Measurements from ENCODE around the gene DIS3L2.

DIS3L2 gene

GRCh38 chr2:231977430-231977829 lies 15.9 kb downstream of the DIS3L2 start:
- no peak overlapping the region for H3K4me3 ChIP-seq (ENCODE audit: severe bottlenecking)
- H3K27ac ChIP-seq (ENCODE audit: poor library complexity, severe bottlenecking), result no peak overlapping the region
- H3K9me3 ChIP-seq (ENCODE audit: severe bottlenecking), result no peaks in the 10 kb centered on the region
- no peak for TF ChIP-seq CTCF (IDR thresholded peaks at IDR 0.05; ENCODE audit: poor library complexity, severe bottlenecking)
- no peaks in the 10 kb centered on the region for H3K36me3 ChIP-seq (ENCODE audit: low read depth)
- ATAC-seq (ENCODE audit: low read depth), result no peak
- H3K27me3 ChIP-seq (ENCODE audit: insufficient read depth, poor library complexity, severe bottlenecking), result no peaks in the 10 kb centered on the region
- peaks cover 6% of the 10 kb centered on the region for H3K4me1 ChIP-seq (ENCODE audit: insufficient read depth, poor library complexity, severe bottlenecking)
- DNase-seq (ENCODE audit: low spot score), result no peak

GRCh38 chr2:231984992-231985391 lies 23.5 kb downstream of the DIS3L2 start:
- no peak for ATAC-seq (ENCODE audit: low read depth)
- no peak overlapping the region for H3K4me3 ChIP-seq (ENCODE audit: severe bottlenecking)
- no peaks in the 10 kb centered on the region for H3K36me3 ChIP-seq (ENCODE audit: low read depth)
- no peak overlapping the region for H3K27ac ChIP-seq (ENCODE audit: poor library complexity, severe bottlenecking)
- no peak for DNase-seq (ENCODE audit: low spot score)
- H3K4me1 ChIP-seq (ENCODE audit: insufficient read depth, poor library complexity, severe bottlenecking), result no peaks in the 10 kb centered on the region
- H3K27me3 ChIP-seq (ENCODE audit: insufficient read depth, poor library complexity, severe bottlenecking), result no peaks in the 10 kb centered on the region
- H3K9me3 ChIP-seq (ENCODE audit: severe bottlenecking), result no peaks in the 10 kb centered on the region
- TF ChIP-seq CTCF (IDR thresholded peaks at IDR 0.05; ENCODE audit: poor library complexity, severe bottlenecking), result no peak

GRCh38 chr2:231985823-231986261 lies 24.3 kb downstream of the DIS3L2 start:
- Histone ChIP-seq H3K4me1 (ENCODE audit: insufficient read depth, poor library complexity, severe bottlenecking) (no peaks in the 10 kb centered on the region), H3K4me3 (ENCODE audit: severe bottlenecking) (no peak overlapping the region), H3K27me3 (ENCODE audit: insufficient read depth, poor library complexity, severe bottlenecking) (no peaks in the 10 kb centered on the region), H3K9me3 (ENCODE audit: severe bottlenecking) (no peaks in the 10 kb centered on the region), H3K27ac (ENCODE audit: poor library complexity, severe bottlenecking) (no peak overlapping the region), H3K36me3 (ENCODE audit: low read depth) (no peaks in the 10 kb centered on the region)
- no peak for ATAC-seq (ENCODE audit: low read depth)
- DNase-seq (ENCODE audit: low spot score), result no peak
- TF ChIP-seq CTCF (IDR thresholded peaks at IDR 0.05; ENCODE audit: poor library complexity, severe bottlenecking), result no peak

- DNase-seq (ENCODE audit: low spot score) (no peak), ATAC-seq (ENCODE audit: low read depth) (no peak)
- no peak overlapping the region for H3K4me3 ChIP-seq (ENCODE audit: severe bottlenecking)
- no peaks in the 10 kb centered on the region for H3K36me3 ChIP-seq (ENCODE audit: low read depth)
- no peaks in the 10 kb centered on the region for H3K9me3 ChIP-seq (ENCODE audit: severe bottlenecking)
- no peak for TF ChIP-seq CTCF (IDR thresholded peaks at IDR 0.05; ENCODE audit: poor library complexity, severe bottlenecking)
- no peak overlapping the region for H3K27ac ChIP-seq (ENCODE audit: poor library complexity, severe bottlenecking)
- H3K27me3 ChIP-seq (ENCODE audit: insufficient read depth, poor library complexity, severe bottlenecking), result no peaks in the 10 kb centered on the region
- peaks cover 9% of the 10 kb centered on the region for H3K4me1 ChIP-seq (ENCODE audit: insufficient read depth, poor library complexity, severe bottlenecking)
Observed at GRCh38 chr2:231987124-231987727, 25.7 kb downstream of the DIS3L2 start.

GRCh38 chr2:231988179-231988866 lies 26.8 kb downstream of the DIS3L2 start:
- H3K27ac ChIP-seq (ENCODE audit: poor library complexity, severe bottlenecking), result no peak overlapping the region
- no peaks in the 10 kb centered on the region for H3K27me3 ChIP-seq (ENCODE audit: insufficient read depth, poor library complexity, severe bottlenecking)
- no peak for ATAC-seq (ENCODE audit: low read depth)
- DNase-seq (ENCODE audit: low spot score), result no peak
- H3K9me3 ChIP-seq (ENCODE audit: severe bottlenecking), result no peaks in the 10 kb centered on the region
- no peak for TF ChIP-seq CTCF (IDR thresholded peaks at IDR 0.05; ENCODE audit: poor library complexity, severe bottlenecking)
- peaks cover 9% of the 10 kb centered on the region for H3K4me1 ChIP-seq (ENCODE audit: insufficient read depth, poor library complexity, severe bottlenecking)
- H3K36me3 ChIP-seq (ENCODE audit: low read depth), result no peaks in the 10 kb centered on the region
- H3K4me3 ChIP-seq (ENCODE audit: severe bottlenecking), result no peak overlapping the region
